Measurements from ENCODE around the gene ETHE1.

ETHE1 gene

DNA sequence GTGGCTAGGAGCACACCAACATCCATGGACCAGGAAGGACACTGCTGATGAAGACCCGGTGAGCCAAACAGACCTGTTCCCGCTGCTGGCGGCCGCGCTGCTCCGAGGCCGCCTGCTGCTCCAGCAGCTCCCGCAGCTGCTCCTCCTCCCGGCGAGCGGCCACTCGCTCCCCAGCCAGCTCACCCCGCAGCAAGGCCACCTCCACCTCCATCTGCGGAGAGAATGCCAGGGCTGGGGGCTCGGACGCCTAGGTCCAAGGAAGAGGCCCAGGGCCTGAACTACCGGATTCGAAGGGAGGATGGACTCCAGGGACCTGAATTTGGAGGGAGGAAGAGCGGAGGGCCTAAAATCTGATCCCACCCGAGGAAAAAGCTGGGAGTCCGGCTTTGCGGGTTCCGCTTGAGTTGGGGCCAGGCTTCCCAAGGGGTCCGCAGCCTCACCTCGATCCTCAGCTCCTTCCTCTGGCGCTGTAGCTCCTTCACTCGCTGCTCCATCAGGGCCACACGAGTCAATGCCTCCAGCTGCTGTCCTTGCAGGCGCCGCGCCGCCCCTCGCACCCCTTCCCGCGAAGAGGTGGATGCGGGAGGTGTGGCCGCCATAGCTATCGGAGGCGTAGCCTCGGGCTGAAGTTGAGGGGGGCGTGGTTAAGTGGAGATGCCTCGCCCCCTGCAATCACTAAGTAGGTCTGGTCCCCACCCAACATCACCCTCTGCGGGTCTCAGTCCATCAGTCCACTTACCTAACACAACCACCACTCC, 25.2 kb downstream of the ETHE1 start:
- H3K4me3 ChIP-seq (ENCODE audit: low read depth, low read length): peak overlapping the region; percentile 18
- DNase-seq (ENCODE audit: low read depth): no peak

GRCh38 chr19:43499042-43499441, 28.0 kb downstream of the ETHE1 start:
- no peak for DNase-seq (ENCODE audit: low read depth)
- no peak overlapping the region for H3K4me3 ChIP-seq (ENCODE audit: low read depth, low read length)

GRCh38 chr19:43498233-43498842, 28.7 kb downstream of the ETHE1 start:
- DNase-seq (ENCODE audit: low read depth): no peak
- no peak overlapping the region for H3K4me3 ChIP-seq (ENCODE audit: low read depth, low read length)

GRCh38 chr19:43496960-43497359, 30.0 kb downstream of the ETHE1 start:
- no peak for DNase-seq (ENCODE audit: low read depth)
- no peak overlapping the region for H3K4me3 ChIP-seq (ENCODE audit: low read depth, low read length)

- no peak for DNase-seq (ENCODE audit: low read depth)
- H3K4me3 ChIP-seq (ENCODE audit: low read depth, low read length): no peak overlapping the region
Observed at GRCh38 chr19:43495082-43495481, 31.9 kb downstream of the ETHE1 start.

DNA sequence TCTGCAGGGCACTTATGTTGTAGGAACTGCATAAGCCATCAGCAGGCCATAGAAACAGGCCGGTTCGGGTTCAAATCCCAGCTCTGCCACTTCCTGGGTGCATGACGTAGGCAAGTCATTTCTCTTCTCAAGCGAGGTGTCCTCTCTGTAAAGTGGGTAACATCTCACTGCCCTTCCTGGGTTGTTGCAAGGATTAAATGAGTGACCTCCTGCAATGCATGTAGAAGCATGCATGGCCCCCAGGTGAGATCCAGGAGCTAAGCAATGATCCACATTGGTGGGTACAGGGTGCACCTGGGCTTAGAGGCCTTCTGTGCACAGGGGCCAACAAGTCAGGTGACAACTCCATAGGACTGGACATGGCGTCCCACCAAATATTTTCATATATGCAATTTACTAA, 36.2 kb downstream of the ETHE1 start:
- DNase-seq (ENCODE audit: low read depth): no peak
- H3K4me3 ChIP-seq (ENCODE audit: low read depth, low read length): no peak overlapping the region

GRCh38 chr19:43489979-43490599, 36.9 kb downstream of the ETHE1 start:
- H3K4me3 ChIP-seq (ENCODE audit: low read depth, low read length): no peak overlapping the region
- DNase-seq (ENCODE audit: low read depth): no peak

DNA sequence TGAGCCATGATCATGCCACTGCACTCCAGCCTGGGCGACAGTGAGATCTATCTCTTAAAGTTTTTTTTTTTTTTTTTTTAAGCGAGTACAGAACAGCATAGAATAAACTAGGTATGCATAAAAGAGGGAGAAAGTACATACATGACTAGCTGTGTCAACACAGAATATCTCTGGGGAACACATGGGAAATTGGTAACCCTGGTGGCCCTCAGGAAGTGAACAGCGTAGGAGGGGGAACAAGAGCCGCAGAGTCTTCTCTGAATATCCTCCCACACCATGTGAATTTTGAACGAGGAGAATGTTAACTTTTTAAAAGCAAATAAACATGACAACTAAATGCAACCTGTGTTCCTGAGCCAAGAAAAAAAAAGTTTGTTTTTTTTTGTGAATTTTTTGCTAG, 37.7 kb downstream of the ETHE1 start:
- no peak for DNase-seq (ENCODE audit: low read depth)
- no peak overlapping the region for H3K4me3 ChIP-seq (ENCODE audit: low read depth, low read length)

DNA sequence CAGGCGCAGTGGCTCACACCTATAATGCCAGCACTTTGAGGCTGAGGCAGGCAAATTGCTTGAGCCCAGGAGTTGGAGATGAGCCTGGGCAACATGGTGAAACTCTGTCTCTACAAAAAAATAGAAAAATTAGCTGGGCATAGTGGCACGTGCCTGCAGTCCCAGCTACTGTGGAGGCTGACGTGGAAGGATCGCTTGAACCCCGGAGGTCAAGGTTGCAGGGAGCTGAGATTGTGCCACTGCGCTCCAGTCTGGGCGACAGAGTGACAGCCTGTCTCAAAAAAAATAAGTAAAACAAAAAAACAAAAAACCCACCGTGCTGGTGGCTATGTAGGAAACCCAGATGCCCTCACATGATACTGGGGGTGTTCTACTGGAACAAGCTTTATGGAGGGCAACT, 38.8 kb downstream of the ETHE1 start:
- no peak for DNase-seq (ENCODE audit: low read depth)
- H3K4me3 ChIP-seq (ENCODE audit: low read depth, low read length): no peak overlapping the region

GRCh38 chr19:43486412-43486811, 40.6 kb downstream of the ETHE1 start:
- H3K4me3 ChIP-seq (ENCODE audit: low read depth, low read length): no peak overlapping the region
- no peak for DNase-seq (ENCODE audit: low read depth)

DNA sequence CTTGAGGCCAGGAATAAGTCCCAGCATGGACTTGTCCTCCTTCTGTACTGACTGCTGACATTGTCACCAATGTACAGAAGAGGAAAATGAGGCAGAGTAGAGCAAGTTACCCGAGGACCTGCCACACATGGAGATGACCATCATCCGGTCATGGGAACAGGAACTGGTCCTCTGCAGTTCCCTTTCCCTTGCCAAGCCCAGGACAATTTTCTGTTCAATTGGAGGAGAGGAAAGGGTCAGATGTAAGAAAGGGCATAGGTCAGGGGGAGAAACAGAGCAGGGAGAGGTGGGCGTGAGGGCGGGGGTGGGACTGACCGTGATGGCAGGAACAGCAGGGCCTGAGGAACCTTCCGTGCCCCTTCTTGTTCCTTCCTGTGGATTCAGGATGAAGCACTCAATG, 41.0 kb downstream of the ETHE1 start:
- no peak for DNase-seq (ENCODE audit: low read depth)

DNA sequence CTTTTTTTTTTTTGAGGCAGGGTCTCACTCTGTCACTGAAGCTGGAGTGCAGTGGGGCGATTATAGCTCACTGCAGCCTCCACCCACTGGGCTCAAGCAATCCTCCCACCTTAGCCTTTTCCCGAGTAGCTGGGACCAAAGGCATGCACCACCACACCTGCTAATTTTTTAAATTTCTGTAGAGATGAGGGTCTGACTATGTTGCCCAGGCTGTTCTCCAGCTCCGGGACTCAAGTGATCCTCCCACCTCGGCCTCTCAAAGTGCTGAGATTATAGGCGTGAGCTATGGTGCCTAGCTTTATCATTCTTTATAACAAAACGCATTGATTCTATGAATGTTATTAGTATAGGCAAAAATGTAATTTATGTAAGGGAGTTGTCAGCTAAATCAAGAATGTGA, 43.7 kb downstream of the ETHE1 start:
- H3K4me3 ChIP-seq (ENCODE audit: low read depth, low read length): no peak overlapping the region
- DNase-seq (ENCODE audit: low read depth): no peak

More for the DNA sequence above, 41.0 kb downstream of the ETHE1 start:
- no peak overlapping the region for H3K4me3 ChIP-seq (ENCODE audit: low read depth, low read length)

DNA sequence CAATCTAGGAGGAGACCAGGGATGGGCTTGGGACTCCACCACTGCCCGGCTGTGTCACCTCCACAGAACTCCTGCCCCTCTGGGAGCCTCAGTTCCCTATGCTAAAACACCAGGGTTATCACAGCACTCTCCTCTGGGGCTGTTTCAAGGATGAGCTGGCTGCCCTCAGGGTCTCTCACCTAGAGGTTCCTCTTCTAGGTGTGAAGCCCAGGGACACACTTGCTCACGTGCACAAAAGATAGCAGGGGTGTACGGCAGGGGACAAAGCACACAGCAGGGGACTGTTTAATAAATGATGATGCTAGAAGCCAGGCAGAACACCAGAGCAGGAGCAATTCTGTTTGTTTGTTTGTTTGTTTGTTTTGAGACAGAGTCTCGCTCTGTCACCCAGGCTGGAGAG, 44.8 kb downstream of the ETHE1 start:
- no peak for DNase-seq (ENCODE audit: low read depth)
- H3K4me3 ChIP-seq (ENCODE audit: low read depth, low read length): no peak overlapping the region

GRCh38 chr19:43481701-43482100, 45.3 kb downstream of the ETHE1 start:
- H3K4me3 ChIP-seq (ENCODE audit: low read depth, low read length): no peak overlapping the region
- DNase-seq (ENCODE audit: low read depth): no peak

DNA sequence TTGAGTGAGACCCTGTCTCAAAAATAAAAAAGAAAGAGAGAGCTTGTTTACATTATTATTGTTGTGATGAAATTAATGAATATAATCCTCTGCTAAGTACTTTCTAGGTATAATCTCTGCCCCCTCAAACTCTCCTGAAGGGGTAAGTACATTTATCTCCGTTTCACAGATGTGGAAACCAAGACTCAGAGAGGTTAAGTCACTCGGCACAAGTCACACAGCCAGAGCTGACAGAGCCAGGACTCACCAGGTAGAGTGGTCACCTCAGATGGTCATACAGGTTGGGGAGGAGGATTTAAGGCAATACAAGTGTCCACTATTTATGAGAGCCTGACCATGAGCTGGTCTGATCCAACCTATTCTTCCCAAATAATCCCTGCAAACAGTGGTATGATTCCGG, 46.4 kb downstream of the ETHE1 start:
- DNase-seq (ENCODE audit: low read depth): no peak
- H3K4me3 ChIP-seq (ENCODE audit: low read depth, low read length): no peak overlapping the region

GRCh38 chr19:43479961-43480561, 46.9 kb downstream of the ETHE1 start:
- H3K4me3 ChIP-seq (ENCODE audit: low read depth, low read length): no peak overlapping the region
- no peak for DNase-seq (ENCODE audit: low read depth)

DNA sequence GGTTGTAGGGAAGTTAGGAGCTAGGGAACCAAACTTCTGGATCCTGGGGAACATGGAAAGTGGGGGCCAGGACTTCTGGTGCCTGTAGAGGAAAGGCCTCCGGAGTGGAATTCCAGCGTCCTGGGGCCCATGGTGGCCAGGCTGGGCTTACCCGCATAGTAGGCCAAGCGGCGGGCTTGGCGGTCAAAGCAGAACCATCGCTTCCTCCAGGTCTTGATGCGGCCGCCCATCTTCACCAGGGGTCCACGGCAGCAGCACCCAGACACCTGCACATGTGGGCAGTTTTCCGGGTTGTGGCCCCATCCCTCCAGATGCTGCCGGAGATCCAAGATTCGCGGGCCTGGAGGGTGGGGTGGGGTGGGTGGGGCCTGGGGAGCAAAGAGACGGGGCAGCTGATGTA, 47.8 kb downstream of the ETHE1 start:
- DNase-seq (ENCODE audit: low read depth): no peak
- no peak overlapping the region for H3K4me3 ChIP-seq (ENCODE audit: low read depth, low read length)

DNA sequence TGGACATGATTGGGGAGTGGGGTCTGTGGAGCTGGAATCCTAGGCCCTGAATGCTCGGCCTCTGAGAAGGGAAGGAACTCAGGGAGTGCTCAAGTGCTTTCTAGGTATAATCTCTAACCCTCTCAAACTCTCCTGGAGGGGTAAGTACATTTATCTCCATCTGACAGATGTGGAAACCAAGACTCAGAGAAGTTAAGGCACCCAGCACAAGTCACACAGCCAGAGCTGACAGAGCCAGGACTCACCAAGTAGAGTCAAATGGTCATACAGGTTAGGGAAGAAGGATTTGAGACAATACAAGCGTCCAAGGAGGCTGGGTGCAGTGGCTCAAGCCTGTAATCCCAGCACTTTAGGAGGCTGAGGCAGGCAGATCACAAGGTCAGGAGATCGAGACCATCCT, 48.7 kb downstream of the ETHE1 start:
- H3K4me3 ChIP-seq (ENCODE audit: low read depth, low read length): no peak overlapping the region
- DNase-seq (ENCODE audit: low read depth): no peak

DNA sequence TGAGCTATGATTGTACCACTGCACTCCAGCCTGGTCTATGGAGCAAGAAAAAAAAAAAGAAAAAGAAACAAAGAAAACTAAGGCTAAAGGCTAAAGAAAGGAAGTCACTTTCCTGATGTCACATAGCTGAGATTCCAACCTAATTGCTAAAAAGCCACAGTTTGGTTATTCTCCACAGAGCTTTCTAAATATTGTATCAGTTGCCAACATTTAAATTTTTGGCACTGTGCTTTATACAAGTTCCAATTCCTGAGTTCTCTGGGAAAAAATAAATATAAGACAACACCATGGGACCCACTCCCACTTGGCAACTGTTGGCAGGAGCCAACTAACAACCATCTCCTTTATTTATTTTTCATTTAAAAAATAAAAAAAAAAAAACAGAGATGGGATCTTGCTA, 50.4 kb downstream of the ETHE1 start:
- H3K4me3 ChIP-seq (ENCODE audit: low read depth, low read length): no peak overlapping the region
- DNase-seq (ENCODE audit: low read depth): peak; percentile 13

DNA sequence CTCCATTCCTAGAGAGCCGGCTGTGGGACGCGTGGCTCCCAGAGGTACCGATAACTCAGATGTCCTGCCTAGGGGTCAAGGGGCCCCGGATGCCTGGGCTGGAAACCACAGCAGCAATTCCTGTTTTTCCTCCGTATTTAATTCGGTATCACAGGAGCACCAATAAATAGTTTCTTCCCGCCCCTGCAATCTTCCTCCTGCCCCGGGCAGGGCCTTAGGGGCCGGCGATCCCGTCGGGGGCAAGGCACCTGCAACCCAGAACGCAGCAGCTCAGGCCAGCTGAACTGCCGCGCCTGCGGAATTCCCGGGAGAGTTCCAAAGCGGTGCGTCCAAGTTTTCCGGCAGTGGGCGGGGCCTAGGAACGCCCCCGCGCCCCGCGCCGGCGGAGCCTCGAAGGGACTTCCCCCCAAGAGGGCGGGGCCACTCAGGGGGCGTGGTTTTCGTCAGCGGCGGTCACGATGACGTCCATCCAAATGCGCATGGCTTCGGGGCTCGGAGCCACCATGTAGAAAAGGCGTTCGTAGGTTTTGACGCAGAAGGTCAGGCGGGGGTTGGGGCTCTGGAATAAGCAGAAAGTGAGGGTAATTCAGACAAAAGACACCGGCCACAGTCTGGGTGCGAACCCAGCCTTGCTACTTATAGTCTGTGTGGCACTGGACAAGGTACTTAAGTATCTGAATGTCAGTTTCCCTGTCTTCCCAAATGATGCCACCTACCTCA, 51.9 kb downstream of the ETHE1 start:
- H3K4me3 ChIP-seq (ENCODE audit: low read depth, low read length): peak overlapping the region; percentile 30
- DNase-seq (ENCODE audit: low read depth): peak; percentile 69

Measured in skeletal muscle cell (primary cell).